HEK293 (cell line): ENCODE measurements around the gene AK8.
A peak's percentile ranks its signal among the peaks of the same experiment; 100 is the strongest.

Experiments
- YY1 ChIP-seq: fragments of 450-650 bp; formaldehyde crosslinking; IDR thresholded peaks from 2 replicates; pipeline ENCODE4 v1.5.1; 2018; ENCODE audit warnings: missing biosample characterization, missing genetic modification characterization
- ZNF785 ChIP-seq: fragments of 450-650 bp; formaldehyde crosslinking; IDR thresholded peaks from 2 replicates; pipeline ENCODE4 v1.5.1; 2016; ENCODE audit warnings: missing biosample characterization, missing genetic modification characterization
- TF ChIP-seq, protein P1 (sequence below): fragments of 450-650 bp; IDR thresholded peaks from 2 replicates; pipeline ENCODE4 v1.5.1; 2018; ENCODE audit warnings: missing biosample characterization, mild to moderate bottlenecking, missing genetic modification characterization

DNA sequence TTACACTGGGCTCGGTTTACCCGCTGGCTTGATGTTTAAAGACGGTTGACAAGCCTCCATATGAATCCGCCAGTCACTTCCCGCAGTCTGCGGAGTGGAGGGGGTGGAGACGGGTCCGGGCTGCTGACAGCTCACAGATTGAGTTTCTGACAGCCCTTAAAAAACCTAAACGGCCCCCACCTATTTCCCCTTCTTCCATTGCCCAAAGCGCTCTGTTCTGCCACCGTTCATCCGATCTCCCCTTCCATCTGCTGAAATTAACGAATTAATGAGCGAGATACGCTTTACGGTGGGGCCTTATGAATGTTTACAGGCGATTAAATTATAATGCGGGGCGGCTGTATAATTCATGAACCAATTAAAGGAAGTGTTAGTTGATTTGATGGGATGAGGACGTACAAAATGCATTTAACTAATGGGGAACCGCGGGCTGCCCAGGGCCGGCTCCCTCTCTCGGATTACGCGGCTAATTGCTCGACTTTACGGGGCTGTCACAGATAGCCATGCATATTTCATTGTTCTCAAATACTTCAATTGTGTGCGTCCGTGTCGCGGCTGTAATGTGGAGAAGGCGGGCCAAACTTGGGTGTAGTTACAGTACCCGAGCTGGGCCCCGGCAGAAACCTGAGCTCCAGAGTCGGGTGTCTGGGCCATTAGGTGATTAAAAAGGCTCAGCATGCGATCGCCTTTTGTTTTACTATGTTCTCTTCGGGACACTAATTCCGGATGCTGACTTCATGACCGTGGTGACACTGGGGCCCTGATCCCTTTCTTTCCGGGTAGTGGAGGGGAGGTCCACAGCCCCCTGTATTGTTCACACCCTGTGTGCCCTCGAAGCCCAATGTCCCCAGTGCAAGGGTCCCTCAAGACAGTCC is 133.0 kb downstream of the AK8 start:
- no peak for TF ChIP-seq ZNF785 (tag by site-specific recombination)
- TF ChIP-seq, protein P1, sequence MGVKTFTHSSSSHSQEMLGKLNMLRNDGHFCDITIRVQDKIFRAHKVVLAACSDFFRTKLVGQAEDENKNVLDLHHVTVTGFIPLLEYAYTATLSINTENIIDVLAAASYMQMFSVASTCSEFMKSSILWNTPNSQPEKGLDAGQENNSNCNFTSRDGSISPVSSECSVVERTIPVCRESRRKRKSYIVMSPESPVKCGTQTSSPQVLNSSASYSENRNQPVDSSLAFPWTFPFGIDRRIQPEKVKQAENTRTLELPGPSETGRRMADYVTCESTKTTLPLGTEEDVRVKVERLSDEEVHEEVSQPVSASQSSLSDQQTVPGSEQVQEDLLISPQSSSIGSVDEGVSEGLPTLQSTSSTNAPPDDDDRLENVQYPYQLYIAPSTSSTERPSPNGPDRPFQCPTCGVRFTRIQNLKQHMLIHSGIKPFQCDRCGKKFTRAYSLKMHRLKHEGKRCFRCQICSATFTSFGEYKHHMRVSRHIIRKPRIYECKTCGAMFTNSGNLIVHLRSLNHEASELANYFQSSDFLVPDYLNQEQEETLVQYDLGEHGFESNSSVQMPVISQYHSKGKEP (tag by site-specific recombination): peak; percentile 96
- TF ChIP-seq YY1 (tag by site-specific recombination): no peak
